HG03095 (cell line): ENCODE results near the gene PGRMC2.
"Not testable (repeated sequence)": the region's sequence is repeated elsewhere in the genome, so short reads cannot be mapped to it uniquely, and the experiment has no call there.

Source experiments
- ATAC-seq: cut with Tn5 transposase; IDR thresholded peaks from one replicate; pipeline ENCODE4 v1.9.1; 2021; ENCODE audit warnings: moderate library complexity; ENCODE audit not compliant: unreplicated experiment

Gene PGRMC2

DNA sequence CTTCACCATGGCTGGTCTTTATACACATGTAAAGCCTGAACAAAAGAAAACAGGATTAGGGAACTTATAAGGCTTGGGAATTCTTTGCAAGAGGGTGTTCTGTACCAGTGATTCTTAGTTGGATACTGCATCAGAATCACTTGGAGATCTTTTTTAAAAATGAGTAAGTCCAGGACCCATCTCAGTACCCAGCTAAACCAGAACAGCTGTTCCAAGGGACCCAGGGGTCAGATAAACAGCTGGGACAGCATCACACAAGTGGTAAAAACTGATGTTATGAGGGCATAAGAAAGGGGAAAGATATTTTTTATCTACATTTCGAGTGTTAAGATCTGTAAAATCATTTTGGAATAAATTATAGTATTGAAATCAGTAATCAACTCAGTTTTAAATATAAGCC lies 16.1 kb downstream of the PGRMC2 start:
- ATAC-seq: no peak

DNA sequence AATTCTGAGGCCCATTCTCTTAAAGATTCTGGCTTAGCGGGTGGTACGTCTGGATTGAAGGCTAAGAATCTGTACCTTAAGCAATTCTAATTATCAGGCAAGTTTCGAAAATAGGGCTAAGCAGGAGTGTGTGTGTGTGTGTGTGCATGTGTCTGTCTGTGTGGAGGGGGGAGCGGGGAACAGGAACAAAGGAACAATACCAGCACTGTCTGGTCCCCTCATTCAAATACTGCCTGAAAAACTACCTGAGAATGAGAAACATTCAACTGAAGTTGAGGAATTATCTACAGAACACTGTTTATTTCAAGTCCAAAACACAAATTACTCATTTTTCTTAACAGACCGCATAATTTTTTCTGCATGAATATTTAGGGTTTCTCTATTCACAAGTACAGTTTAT lies 18.6 kb downstream of the PGRMC2 start:
- no peak for ATAC-seq

DNA sequence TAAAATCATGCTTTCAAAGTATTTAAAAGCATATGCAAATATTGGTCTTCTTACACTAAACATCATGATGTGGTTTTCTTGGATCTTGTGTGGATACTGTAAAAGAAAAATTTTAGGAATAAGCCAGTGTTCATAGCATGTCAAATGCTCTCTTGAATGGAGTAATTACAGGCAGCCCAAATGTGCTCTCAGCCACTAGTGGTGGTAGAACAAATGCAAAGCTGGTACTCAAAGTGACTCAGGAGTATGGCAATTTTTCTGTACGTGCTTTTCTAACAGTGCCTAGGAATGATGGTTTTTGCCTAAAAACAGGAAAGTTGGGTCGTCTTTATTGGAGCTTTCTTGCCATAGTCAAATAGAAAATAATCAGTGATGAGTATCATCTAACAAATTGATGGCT lies 19.9 kb downstream of the PGRMC2 start:
- ATAC-seq: no peak

DNA sequence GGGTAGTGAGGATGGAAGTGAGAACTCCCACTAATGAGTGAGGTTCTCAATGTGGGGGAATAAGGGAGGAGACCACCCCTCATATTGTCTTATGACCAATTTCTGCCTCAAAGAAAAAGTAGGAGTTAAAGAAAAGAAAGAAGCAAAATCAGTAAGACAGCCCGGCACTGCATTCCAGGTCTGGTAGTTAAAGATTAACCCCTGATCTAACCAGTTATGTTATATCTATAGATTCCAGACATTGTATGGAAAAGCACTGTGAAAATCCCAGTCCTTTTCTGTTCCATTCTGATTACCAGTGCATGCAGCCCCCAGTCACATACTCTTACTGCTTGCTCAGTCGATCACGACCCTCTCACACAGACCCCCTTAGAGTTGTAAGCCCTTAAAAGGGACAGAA lies 20.4 kb downstream of the PGRMC2 start:
- ATAC-seq: not testable (repeated sequence)

DNA sequence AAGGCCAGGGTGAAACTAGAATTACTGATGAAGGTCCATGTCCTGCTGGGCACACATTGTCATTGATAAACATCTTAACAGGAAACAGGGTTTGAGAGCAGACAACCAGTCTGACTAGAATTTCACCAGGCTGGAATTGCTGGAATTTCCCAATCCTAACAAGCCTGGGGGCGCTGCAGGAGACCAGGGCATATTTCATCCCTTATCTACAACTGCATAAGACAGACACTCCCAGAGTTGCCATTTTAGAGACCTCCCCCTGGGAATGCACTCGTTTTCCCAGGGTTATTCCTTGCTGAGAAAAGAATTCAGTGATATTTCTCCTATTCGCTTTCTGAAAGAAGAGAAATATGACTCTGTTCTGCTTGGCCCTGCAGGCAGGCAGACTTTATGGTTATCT lies 22.1 kb downstream of the PGRMC2 start:
- ATAC-seq: not testable (repeated sequence)

DNA sequence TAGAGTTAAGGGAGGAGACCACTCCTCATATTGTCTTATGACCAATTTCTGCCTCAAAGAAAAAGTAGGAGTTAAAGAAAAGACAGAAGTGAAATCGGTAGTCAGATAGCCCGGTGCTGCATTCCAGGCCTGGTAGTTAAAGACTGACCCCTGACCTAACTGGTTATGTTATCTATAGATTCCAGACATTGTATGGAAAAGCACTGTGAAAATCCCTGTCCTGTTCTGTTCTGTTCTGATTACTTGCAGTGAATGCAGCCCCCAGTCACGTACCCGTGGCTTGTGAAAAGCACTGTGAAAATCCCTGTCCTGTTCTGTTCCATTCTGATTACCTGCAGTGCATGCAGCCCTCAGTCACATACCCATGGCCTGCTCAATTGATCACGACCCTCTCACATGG lies 27.7 kb downstream of the PGRMC2 start:
- not testable (repeated sequence) for ATAC-seq

DNA sequence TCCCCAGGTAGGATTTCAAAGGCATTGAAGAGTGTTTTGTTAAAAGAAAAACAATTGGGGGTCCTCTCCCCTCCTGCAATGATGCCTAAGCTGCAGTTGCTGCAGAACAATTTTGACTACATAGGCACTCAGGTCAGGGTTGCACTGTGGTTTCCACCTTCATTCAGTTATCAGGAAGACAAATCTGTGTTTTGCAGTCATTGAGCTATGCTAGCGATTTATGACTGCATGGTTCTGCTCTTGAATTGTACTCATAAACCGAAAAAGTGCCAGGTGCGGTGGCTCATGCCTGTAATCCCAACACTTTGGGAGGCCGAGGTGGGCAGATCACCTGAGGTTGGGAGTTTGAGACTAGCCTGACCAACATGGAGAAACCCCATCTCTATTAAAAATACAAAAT lies 29.4 kb downstream of the PGRMC2 start:
- ATAC-seq: not testable (repeated sequence)

DNA sequence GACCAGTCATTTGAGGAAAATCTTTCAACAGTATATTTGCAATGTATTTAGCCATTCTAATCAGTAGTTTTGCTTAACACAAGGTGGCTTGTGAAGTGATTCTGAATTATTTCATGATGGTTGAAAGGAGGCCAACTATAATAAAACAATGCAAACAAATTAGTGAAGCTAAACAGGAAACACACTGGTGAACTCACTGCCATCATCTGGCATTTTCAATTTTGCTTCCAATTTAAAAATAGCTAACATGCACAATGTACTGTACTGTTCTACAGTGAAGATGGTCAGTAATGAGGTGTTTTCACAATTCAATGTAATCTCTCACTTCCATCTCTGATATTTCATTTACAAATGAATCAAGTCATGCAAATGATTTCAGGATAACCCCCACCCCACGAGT lies 31.1 kb downstream of the PGRMC2 start:
- no peak for ATAC-seq

DNA sequence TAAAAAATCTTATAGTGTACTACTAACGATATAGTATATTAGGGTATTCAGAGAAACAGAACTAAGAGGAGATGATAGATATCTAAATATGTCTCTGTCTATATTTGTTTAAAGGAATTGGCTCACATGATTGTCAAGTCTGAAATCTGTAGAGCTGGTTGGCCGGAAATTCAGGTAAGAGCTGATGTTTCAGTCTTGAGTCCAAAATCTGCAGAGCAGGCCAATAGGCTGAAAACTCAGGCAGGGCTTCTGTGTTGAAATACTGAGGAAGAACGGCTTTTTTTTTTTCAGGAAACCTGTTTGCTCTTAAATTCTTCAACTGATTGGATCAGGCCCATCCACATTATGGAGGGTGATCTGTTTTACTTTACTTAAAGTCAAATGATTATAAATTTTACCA lies 31.7 kb downstream of the PGRMC2 start:
- ATAC-seq: no peak

DNA sequence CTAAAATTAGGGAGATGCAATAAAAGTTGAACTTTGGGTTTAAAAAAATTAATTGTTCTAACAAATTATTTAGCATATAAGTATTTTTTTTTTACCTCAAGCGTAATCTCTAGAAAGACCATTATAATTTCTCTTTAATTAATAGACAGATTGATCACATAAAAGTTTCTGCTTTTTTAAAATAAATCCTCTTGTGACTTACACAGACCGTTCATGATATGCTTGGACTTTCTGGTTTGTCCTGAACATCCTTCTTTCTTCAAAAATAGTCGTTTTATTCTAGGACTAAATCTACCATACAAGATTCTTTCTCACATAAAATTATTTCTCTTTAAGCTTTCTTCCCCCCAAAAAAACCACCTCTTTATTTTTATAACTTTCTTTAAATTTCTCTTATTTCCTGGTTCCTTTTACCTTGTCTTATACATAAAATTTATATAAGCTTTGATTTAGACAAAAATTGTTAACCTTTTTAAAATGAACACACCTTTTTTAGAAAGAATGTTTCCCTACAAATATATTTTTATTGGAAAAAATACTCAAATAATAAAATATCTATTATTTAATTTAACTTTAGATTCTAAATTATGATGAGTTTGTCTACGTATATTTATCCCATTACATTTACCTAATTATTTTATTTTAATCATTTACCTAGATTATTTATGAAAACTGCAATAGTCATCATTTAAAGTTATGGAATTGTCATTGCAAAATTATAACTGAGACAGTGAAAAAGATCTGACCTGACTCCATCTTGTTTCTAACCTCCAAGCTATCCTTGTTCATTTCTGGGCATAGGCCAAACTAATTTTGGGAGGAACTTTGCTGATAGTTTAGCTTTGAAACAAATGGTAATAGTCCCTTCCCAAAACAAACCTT lies 37.6 kb downstream of the PGRMC2 start:
- no peak for ATAC-seq

DNA sequence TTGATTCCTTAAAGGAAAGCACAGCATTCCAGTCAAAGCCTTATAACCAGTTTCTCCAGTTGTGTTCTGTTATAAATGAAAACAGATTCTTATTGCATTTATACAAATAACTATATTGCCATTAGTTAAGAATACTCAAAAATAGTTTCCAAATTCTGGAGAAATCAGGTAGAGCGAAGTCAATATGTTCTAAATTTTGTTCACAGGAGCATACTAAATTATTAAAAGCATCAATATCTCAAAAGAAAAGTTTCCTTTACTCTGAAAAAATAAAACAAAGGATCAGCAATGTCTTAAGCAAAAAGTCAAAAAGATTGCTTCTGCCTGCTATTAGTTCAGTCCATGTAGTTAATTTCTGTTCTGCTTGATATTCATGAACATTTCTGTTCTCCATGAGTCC lies 39.7 kb downstream of the PGRMC2 start:
- ATAC-seq: no peak

DNA sequence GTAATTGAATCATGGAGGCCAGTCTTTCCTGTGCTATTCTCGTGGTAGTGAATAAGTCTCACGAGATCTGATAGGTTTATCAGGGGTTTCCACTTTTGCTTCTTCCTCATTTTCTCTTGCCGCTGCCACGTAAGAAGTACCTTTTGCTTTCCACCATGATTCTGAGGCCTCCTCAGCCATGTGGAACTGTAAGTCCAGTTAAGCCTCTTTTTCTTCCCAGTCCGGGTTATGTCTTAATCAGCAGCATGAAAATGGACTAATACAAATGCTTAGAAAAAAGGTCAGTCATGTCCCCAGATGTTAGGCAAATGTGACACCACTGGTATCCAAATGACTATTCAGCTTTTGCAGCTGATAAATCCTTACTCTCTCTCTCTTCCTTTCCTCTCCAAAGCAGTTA lies 42.2 kb downstream of the PGRMC2 start:
- not testable (repeated sequence) for ATAC-seq

DNA sequence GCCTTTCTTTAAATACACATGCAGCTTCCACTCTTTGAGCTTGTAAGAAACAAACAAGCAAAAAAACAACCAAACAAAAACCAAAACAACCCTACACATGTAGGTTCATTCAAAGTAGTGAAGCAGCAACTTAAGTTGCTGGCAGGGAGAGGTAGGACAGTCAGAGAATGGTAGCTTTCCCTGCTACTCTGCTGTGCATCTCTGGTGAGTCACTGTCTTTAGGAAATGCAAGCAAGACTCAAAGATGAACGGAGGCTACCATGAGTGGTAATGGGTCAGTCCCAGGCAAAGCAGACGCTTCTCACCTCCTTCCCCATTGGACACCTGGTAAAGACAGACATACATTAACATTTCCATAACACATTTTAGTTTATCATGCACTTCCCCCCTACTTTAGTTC lies 43.2 kb downstream of the PGRMC2 start:
- ATAC-seq: no peak

DNA sequence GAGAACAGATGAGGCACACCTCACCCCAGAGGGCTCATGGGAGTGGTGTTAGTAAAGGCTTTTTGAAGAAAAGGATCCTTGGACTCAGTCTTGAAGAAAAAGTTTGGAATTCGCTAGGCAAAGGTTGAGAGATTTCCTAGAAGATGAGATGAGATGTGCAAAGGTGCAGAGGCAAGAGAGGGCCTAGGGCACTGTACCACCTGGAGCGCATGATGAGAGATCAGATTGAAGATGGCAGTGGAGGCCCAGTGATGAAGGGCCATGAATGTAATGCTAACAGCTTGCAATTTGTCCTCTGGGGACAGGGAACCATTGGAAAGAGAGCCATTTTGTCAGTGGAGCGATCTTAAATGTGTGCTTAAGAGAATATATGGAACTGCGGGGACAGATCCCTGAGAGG lies 45.0 kb downstream of the PGRMC2 start:
- no peak for ATAC-seq

DNA sequence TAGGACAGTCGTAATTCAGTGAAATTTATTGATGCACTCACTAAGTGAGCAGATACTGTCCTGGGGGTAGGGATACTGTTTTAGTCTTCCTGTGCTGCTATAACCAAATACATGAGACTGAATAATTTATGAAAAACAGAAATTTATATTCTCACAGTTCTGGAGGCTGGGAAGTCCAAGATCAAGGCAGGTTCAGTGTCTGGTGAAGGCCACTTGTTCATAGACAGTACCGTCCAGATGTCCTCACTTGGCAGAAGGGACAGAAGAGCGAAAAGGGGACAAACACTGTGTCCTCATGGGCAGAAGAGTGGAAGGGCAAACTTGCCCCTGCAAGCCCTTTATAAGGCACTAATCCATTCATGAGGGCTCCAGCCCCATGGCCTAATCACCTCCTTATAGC lies 45.6 kb downstream of the PGRMC2 start:
- no peak for ATAC-seq

DNA sequence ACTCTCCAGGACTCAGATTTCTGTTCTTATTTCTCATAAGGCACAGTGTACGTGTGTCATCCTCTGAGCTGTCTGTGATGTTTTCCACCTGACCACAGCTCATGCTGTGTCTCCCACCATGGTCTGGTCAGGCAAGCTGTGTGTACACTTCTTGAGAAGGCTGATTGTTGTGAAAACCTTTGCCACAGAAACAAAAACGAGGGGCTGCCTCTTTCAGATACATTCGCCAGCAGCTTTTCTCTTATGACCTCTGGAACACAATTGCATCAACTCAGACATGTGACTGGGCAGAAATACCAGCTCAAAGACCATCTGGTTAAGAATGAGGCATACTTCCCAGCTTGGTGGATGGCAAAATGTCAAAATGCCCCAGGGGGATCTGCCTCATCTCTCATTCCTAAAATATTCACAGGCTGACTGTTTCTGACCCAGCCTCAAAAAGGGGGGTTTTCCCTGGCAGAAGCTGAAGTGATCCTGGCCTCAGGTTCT lies 46.1 kb downstream of the PGRMC2 start:
- no peak for ATAC-seq

DNA sequence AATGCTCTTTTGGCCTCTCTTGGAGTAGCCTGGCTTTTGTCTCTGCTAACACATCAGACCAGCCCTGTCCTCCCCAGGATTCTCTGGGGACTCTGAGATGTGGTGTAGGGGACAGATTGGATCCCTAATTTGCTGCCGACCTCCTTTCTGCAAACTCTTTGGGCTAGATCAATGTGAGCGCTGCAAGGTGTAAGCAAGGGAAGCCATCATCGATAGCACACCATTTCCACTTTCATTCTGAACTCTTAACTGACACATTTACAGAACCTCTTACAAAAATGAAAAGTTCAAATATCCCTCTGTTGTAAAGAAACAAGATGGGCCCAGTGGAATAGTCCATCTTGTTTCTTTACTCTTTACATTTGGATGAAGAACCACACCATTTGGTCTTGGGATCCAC lies 46.6 kb downstream of the PGRMC2 start:
- ATAC-seq: no peak

DNA sequence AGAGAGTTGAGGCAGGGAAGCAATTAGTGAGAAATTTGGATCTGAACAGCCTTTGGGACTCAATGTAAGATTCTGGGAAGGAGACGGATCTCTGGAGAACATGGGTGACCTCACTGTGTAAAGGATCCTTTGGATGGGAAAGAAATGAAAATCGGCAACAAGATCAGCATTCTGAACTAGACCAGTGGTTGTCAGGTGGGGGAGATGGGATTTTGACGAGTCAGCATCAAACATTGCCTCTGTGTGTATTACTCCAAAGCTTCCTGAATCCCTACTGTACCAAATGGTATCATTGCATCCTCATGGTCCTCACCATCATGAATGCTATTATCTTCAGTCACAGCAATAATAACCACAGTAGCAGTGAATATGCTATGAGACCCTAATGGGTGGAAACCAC lies 52.8 kb downstream of the PGRMC2 start:
- no peak for ATAC-seq

DNA sequence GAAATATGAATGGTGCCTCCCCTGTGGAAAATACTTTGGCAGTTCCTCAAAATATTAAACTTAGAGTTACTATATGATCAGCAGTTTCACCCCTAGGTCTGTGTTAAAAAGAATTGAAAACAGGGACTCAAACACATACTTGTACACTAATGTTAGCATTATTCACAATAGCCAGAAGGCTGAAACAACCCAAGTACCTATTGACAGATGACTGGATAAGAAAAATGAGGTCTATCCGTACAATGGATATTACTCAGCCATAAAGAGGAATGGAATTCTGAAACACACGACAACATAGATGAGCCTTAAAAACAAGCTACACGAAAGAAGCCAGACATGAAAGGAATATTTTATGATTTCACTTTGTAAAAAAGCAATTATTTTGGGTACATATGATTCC lies 54.9 kb downstream of the PGRMC2 start:
- ATAC-seq: no peak

DNA sequence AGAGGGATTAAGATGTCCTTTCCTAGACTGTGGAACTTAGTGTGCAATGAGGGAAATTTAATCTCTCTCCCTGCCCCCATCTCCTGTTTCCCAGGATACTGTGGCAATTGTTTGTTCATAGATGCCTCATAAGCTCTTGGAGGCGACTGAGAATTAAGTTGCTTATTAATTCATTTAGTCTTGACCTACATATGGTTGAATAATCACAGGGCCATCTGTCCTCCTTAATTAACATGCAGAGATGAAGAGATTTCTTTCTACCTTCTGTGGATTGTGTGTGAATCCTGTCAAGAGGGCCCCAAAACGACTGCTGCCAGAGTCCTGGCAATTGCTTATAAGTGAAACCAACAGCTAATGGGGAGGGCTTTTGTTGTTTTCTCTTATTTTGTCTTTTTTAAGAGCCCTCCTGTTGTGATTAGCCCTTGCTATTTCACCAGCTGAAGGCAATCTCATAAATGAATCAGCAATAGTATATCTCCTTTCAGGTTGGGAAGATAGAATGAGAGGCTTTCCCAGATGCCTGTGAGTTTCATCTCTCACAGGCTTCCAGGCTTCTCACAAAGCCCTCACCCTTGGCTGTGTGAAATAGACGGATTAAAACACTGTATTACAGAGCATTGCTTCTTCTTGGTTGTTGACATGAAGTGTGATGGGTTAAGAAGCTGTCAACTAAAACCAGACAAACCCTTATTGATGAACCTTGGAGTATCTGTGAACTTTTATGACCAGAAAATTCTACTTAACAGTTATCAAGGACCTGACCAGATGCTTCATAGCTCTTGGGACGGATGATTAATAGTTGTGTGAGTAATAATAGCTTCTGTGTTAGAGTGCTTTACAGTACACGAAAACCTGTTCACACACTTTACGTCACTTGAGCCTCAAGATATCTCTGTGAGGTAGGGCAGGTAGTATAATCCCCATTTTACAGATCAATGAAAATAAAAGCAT lies 58.5 kb downstream of the PGRMC2 start:
- no peak for ATAC-seq

DNA sequence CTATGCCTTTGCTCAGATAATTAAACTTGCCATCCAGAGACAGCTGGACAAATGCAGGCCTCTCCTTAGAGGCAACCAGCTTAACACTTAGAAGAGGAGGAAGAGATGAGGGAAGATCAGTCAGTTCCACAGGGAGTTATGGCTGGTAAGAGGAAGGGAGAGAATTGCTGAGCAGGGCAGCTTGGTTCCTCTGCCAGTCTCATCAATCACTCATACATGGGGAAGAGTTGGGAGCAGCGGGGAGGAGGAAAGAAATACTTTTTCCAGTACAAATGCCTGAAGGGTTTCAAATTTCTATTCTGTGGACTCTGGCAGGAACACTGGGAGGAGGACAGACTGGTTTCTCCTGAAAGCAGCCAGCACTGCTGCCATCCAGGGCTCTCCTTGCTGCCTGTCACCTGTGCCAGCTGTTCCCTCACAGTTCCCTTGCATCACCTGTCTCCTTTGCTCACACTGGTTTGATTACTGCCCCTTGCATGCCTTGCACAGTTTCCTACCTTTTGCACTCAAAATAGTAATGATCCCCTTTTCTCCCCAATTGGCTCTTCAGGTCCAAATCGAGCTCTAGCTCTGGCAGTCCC lies 59.5 kb downstream of the PGRMC2 start:
- ATAC-seq: no peak
